HL-60 (cell line): Measurements from ENCODE around the gene SLC6A8.

Experiments used
- CTCF ChIP-seq: IDR thresholded peaks from one replicate; pipeline ENCODE4 v1.5.1; 2011; ENCODE audit warnings: low read length, control low read depth, inconsistent platforms; ENCODE audit not compliant: insufficient read depth
- GABPA ChIP-seq: IDR thresholded peaks from 2 replicates; pipeline ENCODE4 v1.6.1; 2012; ENCODE audit warnings: low read depth
- POLR2AphosphoS5 ChIP-seq: IDR thresholded peaks from 2 replicates; pipeline ENCODE4 v1.6.1; 2012; ENCODE audit warnings: low read depth
- REST ChIP-seq: IDR thresholded peaks from 2 replicates; pipeline ENCODE4 v1.6.1; 2012; ENCODE audit warnings: low read depth; ENCODE audit not compliant: insufficient replicate concordance
- SPI1 ChIP-seq: IDR thresholded peaks from 2 replicates; pipeline ENCODE4 v1.6.1; 2012; ENCODE audit warnings: low read depth, mild to moderate bottlenecking, borderline replicate concordance

GRCh38 chrX:153709726-153710674, 22.3 kb downstream of the SLC6A8 start:
- TF ChIP-seq CTCF (no peak), REST (no peak), POLR2AphosphoS5 (no peak), GABPA (no peak), SPI1 (no peak)
